Mesendoderm (in vitro differentiated cells): ENCODE data around the gene TAX1BP3.

Experiments
- DNase-seq: peaks from one replicate; pipeline ENCODE4 v3.0.0; 2013
- H2AK5ac ChIP-seq: 2 replicates; pipeline ENCODE4 v1.6.1; 2013; ENCODE audit warnings: low read length, inconsistent platforms
- H2BK120ac ChIP-seq: 2 replicates; pipeline ENCODE4 v1.6.1; 2013; ENCODE audit warnings: low read depth, mild to moderate bottlenecking, low read length, moderate library complexity, mixed read lengths
- H2BK15ac ChIP-seq: replicated peaks from 2 replicates; pipeline ENCODE4 v1.6.1; 2013; ENCODE audit warnings: low read depth, mild to moderate bottlenecking, moderate library complexity
- H2BK5ac ChIP-seq: 2 replicates; pipeline ENCODE4 v1.6.1; 2013; ENCODE audit warnings: low read length, inconsistent platforms
- H3K18ac ChIP-seq: 2 replicates; pipeline ENCODE4 v1.6.1; 2013; ENCODE audit warnings: mild to moderate bottlenecking, low read length, mixed read lengths
- H3K23ac ChIP-seq: one replicate; pipeline ENCODE4 v1.6.1; 2013; ENCODE audit warnings: low read length
- H3K27ac ChIP-seq: 2 replicates; pipeline ENCODE4 v1.5.1; 2013; ENCODE audit warnings: low read depth, mild to moderate bottlenecking, inconsistent platforms, low read length, moderate library complexity
- H3K27me3 ChIP-seq: 2 replicates; pipeline ENCODE4 v1.6.1; 2013; ENCODE audit warnings: low read length, control low read depth, mild to moderate bottlenecking, inconsistent platforms; ENCODE audit not compliant: insufficient read depth, poor library complexity
- H3K36me3 ChIP-seq: 2 replicates; pipeline ENCODE4 v1.6.1; 2013; ENCODE audit warnings: low read length, inconsistent platforms; ENCODE audit not compliant: control insufficient read depth, insufficient read depth
- H3K4ac ChIP-seq: one replicate; pipeline ENCODE4 v1.6.1; 2013; ENCODE audit warnings: low read depth, mild to moderate bottlenecking, low read length, moderate library complexity
- H3K4me1 ChIP-seq: 2 replicates; pipeline ENCODE4 v1.6.1; 2013; ENCODE audit warnings: low read depth, low read length, inconsistent platforms; ENCODE audit not compliant: control insufficient read depth
- H3K4me2 ChIP-seq: 2 replicates; pipeline ENCODE4 v1.6.1; 2013; ENCODE audit warnings: low read length
- H3K4me3 ChIP-seq: 2 replicates; pipeline ENCODE4 v1.5.1; 2013; ENCODE audit warnings: mild to moderate bottlenecking, low read length
- H3K56ac ChIP-seq: one replicate; pipeline ENCODE4 v1.6.1; 2013; ENCODE audit warnings: low read length
- H3K79me1 ChIP-seq: 2 replicates; pipeline ENCODE4 v1.6.1; 2013; ENCODE audit warnings: low read length, inconsistent platforms
- H3K79me2 ChIP-seq: 2 replicates; pipeline ENCODE4 v1.6.1; 2013; ENCODE audit warnings: mild to moderate bottlenecking, low read length; ENCODE audit not compliant: control insufficient read depth, insufficient read depth
- H3K9ac ChIP-seq: 2 replicates; pipeline ENCODE4 v1.6.1; 2013; ENCODE audit warnings: low read length, inconsistent platforms
- H4K5ac ChIP-seq: one replicate; pipeline ENCODE4 v1.6.1; 2013; ENCODE audit warnings: low read length
- H4K8ac ChIP-seq: one replicate; pipeline ENCODE4 v1.6.1; 2013; ENCODE audit warnings: low read depth, mild to moderate bottlenecking, control low read depth, low read length, moderate library complexity
- WGBS: extraction: QIAGEN DNeasy Blood & Tissue Kit; methylation state at CpG from one replicate; pipeline ENCODE4 v1.1.7; 2013; ENCODE audit warnings: low lambda C conversion rate, missing lambda C conversion rate; ENCODE audit not compliant: insufficient coverage; ENCODE audit errors: extremely low coverage; 5-methylcytosine and 5-hydroxymethylcytosine counted together

The TAX1BP3 gene

GRCh38 chr17:3678821-3679530 is 10.6 kb upstream of the TAX1BP3 start:
- no peak overlapping the region for H3K27ac ChIP-seq

GRCh38 chr17:3678095-3678820 is 9.9 kb upstream of the TAX1BP3 start:
- Histone ChIP-seq H3K4me2 (no peak overlapping the region), H2BK5ac (no peak overlapping the region), H3K4me1 (no peaks in the 10 kb centered on the region), H3K4ac (no peak overlapping the region), H3K79me2 (no peaks in the 10 kb centered on the region), H4K5ac (no peak overlapping the region), H3K36me3 (no peaks in the 10 kb centered on the region), H3K23ac (no peak overlapping the region), H2AK5ac (no peak overlapping the region), H3K9ac (no peak overlapping the region), H2BK15ac (no peak overlapping the region), H2BK120ac (no peak overlapping the region), H3K4me3 (no peak overlapping the region), H3K27ac (no peak overlapping the region), H3K56ac (peak overlapping the region; percentile 49), H4K8ac (no peak overlapping the region), H3K27me3 (no peaks in the 10 kb centered on the region), H3K18ac (no peak overlapping the region), H3K79me1 (no peaks in the 10 kb centered on the region)
- peak; percentile 56 for DNase-seq
- no CpG with 5 or more reads among the region's 16 CpGs for WGBS

More at GRCh38 chr17:3678821-3679530, 10.6 kb upstream of the TAX1BP3 start:
- no peak overlapping the region for H3K4me2 ChIP-seq
- H3K4me3 ChIP-seq, result no peak overlapping the region
- H2BK15ac ChIP-seq, result no peak overlapping the region
- no peak overlapping the region for H2BK5ac ChIP-seq
- H3K27me3 ChIP-seq, result no peaks in the 10 kb centered on the region
- no peak overlapping the region for H3K23ac ChIP-seq
- no peaks in the 10 kb centered on the region for H3K79me1 ChIP-seq
- H2BK120ac ChIP-seq, result no peak overlapping the region
- no peak overlapping the region for H3K56ac ChIP-seq
- H3K18ac ChIP-seq, result no peak overlapping the region
- H3K4me1 ChIP-seq, result no peaks in the 10 kb centered on the region
- H2AK5ac ChIP-seq, result no peak overlapping the region
- DNase-seq, result no peak
- H3K4ac ChIP-seq, result no peak overlapping the region
- no CpG with 5 or more reads among the region's 27 CpGs for WGBS
- H3K36me3 ChIP-seq, result no peaks in the 10 kb centered on the region
- no peak overlapping the region for H3K9ac ChIP-seq
- H4K8ac ChIP-seq, result no peak overlapping the region
- no peak overlapping the region for H4K5ac ChIP-seq
- H3K79me2 ChIP-seq, result no peaks in the 10 kb centered on the region

GRCh38 chr17:3675886-3676285 is 7.5 kb upstream of the TAX1BP3 start:
- Histone ChIP-seq H3K27ac (no peak overlapping the region), H3K18ac (no peak overlapping the region), H3K4me2 (no peak overlapping the region), H2BK120ac (no peak overlapping the region), H4K5ac (no peak overlapping the region), H3K79me1 (no peaks in the 10 kb centered on the region), H2BK5ac (no peak overlapping the region), H3K4ac (no peak overlapping the region), H3K56ac (no peak overlapping the region), H4K8ac (no peak overlapping the region), H3K4me1 (no peaks in the 10 kb centered on the region), H3K23ac (no peak overlapping the region), H3K4me3 (no peak overlapping the region), H2BK15ac (no peak overlapping the region), H3K79me2 (no peaks in the 10 kb centered on the region), H2AK5ac (no peak overlapping the region), H3K36me3 (no peaks in the 10 kb centered on the region), H3K27me3 (no peaks in the 10 kb centered on the region), H3K9ac (no peak overlapping the region)
- no peak for DNase-seq
- no CpG with 5 or more reads among the region's 11 CpGs for WGBS

GRCh38 chr17:3672571-3672970 is 4.2 kb upstream of the TAX1BP3 start:
- no peak overlapping the region for H2BK5ac ChIP-seq
- H4K5ac ChIP-seq, result no peak overlapping the region
- no peaks in the 10 kb centered on the region for H3K36me3 ChIP-seq
- no peak overlapping the region for H3K4ac ChIP-seq
- H2BK120ac ChIP-seq, result no peak overlapping the region
- no peak overlapping the region for H3K9ac ChIP-seq
- H3K27ac ChIP-seq, result no peak overlapping the region
- H3K18ac ChIP-seq, result no peak overlapping the region
- H3K56ac ChIP-seq, result no peak overlapping the region
- no peak overlapping the region for H2AK5ac ChIP-seq
- no peak overlapping the region for H3K4me2 ChIP-seq
- H3K4me1 ChIP-seq, result no peaks in the 10 kb centered on the region
- H3K79me1 ChIP-seq, result peaks cover 4% of the 10 kb centered on the region
- H3K23ac ChIP-seq, result no peak overlapping the region
- H3K27me3 ChIP-seq, result no peaks in the 10 kb centered on the region
- DNase-seq, result no peak
- H4K8ac ChIP-seq, result no peak overlapping the region
- peaks cover 14% of the 10 kb centered on the region for H3K79me2 ChIP-seq
- no CpG with 5 or more reads among the region's 4 CpGs for WGBS
- no peak overlapping the region for H2BK15ac ChIP-seq
- no peak overlapping the region for H3K4me3 ChIP-seq

GRCh38 chr17:3669548-3669947 is 1.2 kb upstream of the TAX1BP3 start:
- H3K79me2 ChIP-seq, result peaks cover 20% of the 10 kb centered on the region
- H3K4me2 ChIP-seq, result peak overlapping the region; percentile 12
- no peaks in the 10 kb centered on the region for H3K4me1 ChIP-seq
- no peak overlapping the region for H3K18ac ChIP-seq
- H2BK120ac ChIP-seq, result no peak overlapping the region
- no peak overlapping the region for H4K8ac ChIP-seq
- no peak overlapping the region for H2AK5ac ChIP-seq
- no peak overlapping the region for H4K5ac ChIP-seq
- peak overlapping the region; percentile 81 for H3K56ac ChIP-seq
- DNase-seq, result no peak
- peak overlapping the region; percentile 84 for H3K4me3 ChIP-seq
- peak overlapping the region; percentile 88 for H3K9ac ChIP-seq
- WGBS, result no CpG with 5 or more reads among the region's 12 CpGs
- H3K27ac ChIP-seq, result no peak overlapping the region
- H3K4ac ChIP-seq, result no peak overlapping the region
- H2BK5ac ChIP-seq, result no peak overlapping the region
- no peaks in the 10 kb centered on the region for H3K36me3 ChIP-seq
- H3K23ac ChIP-seq, result no peak overlapping the region
- no peak overlapping the region for H2BK15ac ChIP-seq
- H3K27me3 ChIP-seq, result no peaks in the 10 kb centered on the region
- H3K79me1 ChIP-seq, result peaks cover 16% of the 10 kb centered on the region
